ENCODE measurements around the gene MCHR2. TPM values are rescaled to one million over a fixed set of nuclear protein-coding genes. Genes with fewer than 3 reads are reported as not detected.
A peak's percentile ranks its signal among the peaks of the same experiment; 100 is the strongest.

Gene MCHR2
- total RNA-seq, 1 experiment from 2014 or later: not detected

- Histone ChIP-seq H3K9me2 (ENCODE audit: insufficient read depth) (no peaks in the 10 kb centered on the region), H3K4me2 (ENCODE audit: low read length) (no peak overlapping the region), H3K4me3 (replicated peaks in 1 of 2; ENCODE audit: low read depth in 1 of 2, low read length in 2 of 2) (no peak overlapping the region), H2AFZ (ENCODE audit: low read depth, low read length, poor library complexity, severe bottlenecking) (peak overlapping the region; percentile 73), H4K20me1 (ENCODE audit: insufficient read depth) (no peaks in the 10 kb centered on the region), H3K27ac (ENCODE audit: low read depth, low read length) (no peak overlapping the region), H3K9ac (ENCODE audit: low read length) (no peak overlapping the region), H3K9me3 (ENCODE audit: control insufficient read depth in 1 of 2, insufficient read depth in 1 of 2, low read depth in 1 of 2, low read length in 2 of 2) (no peaks in the 10 kb centered on the region), H3K79me2 (ENCODE audit: insufficient read depth, low read length) (no peaks in the 10 kb centered on the region), H3K27me3 (ENCODE audit: insufficient read depth, low read length) (no peaks in the 10 kb centered on the region), H3K36me3 (ENCODE audit: control insufficient read depth in 1 of 2, insufficient read depth in 2 of 2, low read length in 2 of 2) (no peaks in the 10 kb centered on the region), H3K4me1 (ENCODE audit: control insufficient read depth in 1 of 2, insufficient read depth in 2 of 2, low read length in 2 of 2) (no peaks in the 10 kb centered on the region)
- intact Hi-C loops (cut with micrococcal nuclease): no loop called here
- ChIA-PET CTCF (interaction anchor here (0.8 to 1.9 kb wide), 6 partner anchors 12 to 202 kb away, joined by 3 to 17 read pairs (median 5); no protein-coding TSS in a partner anchor), RAD21 (ENCODE audit: low non-redundant PET in 1 of 2, low total read pairs in 2 of 2, uncharacterized antibody in 2 of 2, unreplicated experiment in 2 of 2) (interaction anchor here in 1 of 2 experiments (1.2 kb wide), 1 partner anchor 38 kb away, joined by 3 read pairs; no protein-coding TSS in a partner anchor), POLR2A (no interaction called here)
- ATAC-seq (peak; percentile 98), DNase-seq (ENCODE audit: low read depth, low spot score) (peak; percentile 60)
- TF ChIP-seq RAD21 (IDR thresholded peaks at IDR 0.05; ENCODE audit: low read depth) (peak; percentile 76), ZBTB33 (IDR thresholded peaks at IDR 0.05; ENCODE audit: extremely low read depth, insufficient replicate concordance, low read length) (no peak), ZFX (IDR thresholded peaks at IDR 0.05) (no peak), CTCF (IDR thresholded peaks at IDR 0.05 in 2 of 3, conservative IDR thresholded peaks at IDR 0.05 in 1 of 3; ENCODE audit: borderline replicate concordance in 1 of 3, insufficient read depth in 1 of 3, low read depth in 2 of 3, low read length in 2 of 3) (peak; percentile 70 to 97 (median 83))
- no TSS peak for BruUV-seq (replicated peaks)
Measured at GRCh38 chr6:99905209-99906106, 88.6 kb downstream of the MCHR2 start.
